H1 (cell line): ENCODE data around the gene HACD4. TPM values are rescaled to one million over a fixed set of nuclear protein-coding genes. Genes with fewer than 3 reads are reported as not detected.

Experiments
- CTCF ChIA-PET: fragments of 300-600 bp; sonication (Branson Sonifier 250); formaldehyde crosslinking; loops from one replicate; lab custom pipeline; 2021; ENCODE audit not compliant: partially characterized antibody; lab: Charles Lee
- POLR2A ChIA-PET: fragments of 300-600 bp; sonication (Branson Sonifier 250); formaldehyde crosslinking; loops from one replicate; lab custom pipeline; 2021; ENCODE audit warnings: inconsistent platforms; ENCODE audit not compliant: partially characterized antibody; lab: Charles Lee
- DNase-seq, 2 experiments: peaks; one replicate each; pipeline versions ENCODE4 v3.0.0 to v3.0.0-alpha.2; 2010 to 2022; ENCODE audit warnings: low spot score in 2 of 2, low read depth in 1 of 2, mixed read lengths in 1 of 2
- FAIRE-seq: peaks from 2 replicates; lab custom pipeline; 2011; peaks lifted over from hg19 to GRCh38; lab: Jason Lieb, UNC
- H2AFZ ChIP-seq: 2 replicates; pipeline ENCODE4 v1.8.1; 2012; ENCODE audit warnings: low read length, inconsistent platforms
- H2AK5ac ChIP-seq: 2 replicates; pipeline ENCODE4 v1.6.1; 2013; ENCODE audit warnings: low read depth, low read length
- H2BK120ac ChIP-seq: replicated peaks from 2 replicates; pipeline ENCODE3; 2013; ENCODE audit warnings: low read depth, low read length, inconsistent platforms
- H2BK12ac ChIP-seq: 2 replicates; pipeline ENCODE4 v1.6.1; 2013; ENCODE audit warnings: low read depth, low read length
- H2BK15ac ChIP-seq: 2 replicates; pipeline ENCODE4 v1.6.1; 2013; ENCODE audit warnings: low read length
- H2BK20ac ChIP-seq: 2 replicates; pipeline ENCODE4 v1.6.1; 2013; ENCODE audit warnings: low read length
- H2BK5ac ChIP-seq: 2 replicates; pipeline ENCODE4 v1.6.1; 2013; ENCODE audit warnings: low read depth, low read length
- H3K14ac ChIP-seq: 2 replicates; pipeline ENCODE4 v1.6.1; 2013; ENCODE audit warnings: inconsistent platforms; ENCODE audit not compliant: insufficient read length
- H3K18ac ChIP-seq: 2 replicates; pipeline ENCODE4 v1.6.1; 2013; ENCODE audit warnings: low read length; ENCODE audit errors: extremely low read depth
- H3K23ac ChIP-seq: 2 replicates; pipeline ENCODE4 v1.6.1; 2013; ENCODE audit warnings: inconsistent platforms; ENCODE audit not compliant: insufficient read length
- H3K23me2 ChIP-seq: 2 replicates; pipeline ENCODE4 v1.6.1; 2013; ENCODE audit warnings: low read depth, low read length
- H3K27ac ChIP-seq: 2 replicates; pipeline ENCODE4 v1.6.1; 2011; ENCODE audit warnings: low read depth, low read length, inconsistent platforms
- H3K27me3 ChIP-seq, 4 experiments: replicated peaks in 1 of 4; 1 replicate in 1 of 4; 2 replicates in 3 of 4; pipeline versions ENCODE4 v1.6.1 to v1.8.1; 2011 to 2013; ENCODE audit warnings: low read length in 3 of 4, mild to moderate bottlenecking in 3 of 4, inconsistent platforms in 2 of 4, mixed read lengths in 2 of 4, moderate library complexity in 1 of 4; ENCODE audit not compliant: control insufficient read depth in 3 of 4, insufficient read depth in 3 of 4; ENCODE audit errors: extremely low read depth in 1 of 4
- H3K36me3 ChIP-seq, 4 experiments: 2 replicates each; pipeline versions ENCODE4 v1.6.1 to v1.8.1; 2011 to 2013; ENCODE audit warnings: mild to moderate bottlenecking in 4 of 4, low read length in 3 of 4, moderate library complexity in 2 of 4, control low read depth in 1 of 4, inconsistent platforms in 1 of 4; ENCODE audit not compliant: insufficient read depth in 4 of 4, control insufficient read depth in 2 of 4
- H3K4ac ChIP-seq: replicated peaks from 2 replicates; pipeline ENCODE3; 2013; ENCODE audit warnings: low read length, low read depth, mixed read lengths, inconsistent platforms; ENCODE audit not compliant: insufficient read length
- H3K4me1 ChIP-seq, 4 experiments: replicated peaks in 1 of 4; 1 replicate in 1 of 4; 2 replicates in 3 of 4; pipeline versions ENCODE4 v1.6.1 to v1.8.1; 2011 to 2013; ENCODE audit warnings: low read length in 3 of 4, inconsistent platforms in 2 of 4, mixed read lengths in 1 of 4; ENCODE audit not compliant: insufficient read depth in 4 of 4, control insufficient read depth in 3 of 4
- H3K4me2 ChIP-seq, 2 experiments: 2 replicates each; pipeline versions ENCODE4 v1.6.1 to v1.8.1; 2011 to 2013; ENCODE audit warnings: low read depth in 2 of 2, low read length in 2 of 2, control low read depth in 1 of 2, inconsistent platforms in 1 of 2, mild to moderate bottlenecking in 1 of 2; ENCODE audit not compliant: insufficient read depth in 1 of 2
- H3K4me3 ChIP-seq, 4 experiments: fragments of 200-600, 300-600 bp in 1 of 4; sonication (generic), shearing (Covaris generic), sonication (Bioruptor Twin) in 1 of 4; 2 replicates each; pipeline versions ENCODE4 v1.5.1 to v1.8.1; 2011 to 2016; ENCODE audit warnings: low read length in 4 of 4, low read depth in 3 of 4, control low read depth in 2 of 4, inconsistent platforms in 2 of 4, mild to moderate bottlenecking in 2 of 4, mixed read lengths in 1 of 4, moderate library complexity in 1 of 4; ENCODE audit not compliant: insufficient read depth in 2 of 4; ENCODE audit errors: extremely low read depth in 1 of 4
- H3K56ac ChIP-seq: replicated peaks from 2 replicates; pipeline ENCODE3; 2013; ENCODE audit warnings: low read depth, mild to moderate bottlenecking, mixed read lengths, low read length, inconsistent platforms; ENCODE audit not compliant: insufficient read length
- H3K79me1 ChIP-seq: 2 replicates; pipeline ENCODE4 v1.6.1; 2013; ENCODE audit warnings: low read depth, low read length, control low read depth
- H3K79me2 ChIP-seq, 2 experiments: 2 replicates each; pipeline versions ENCODE4 v1.6.1 to v1.8.1; 2012 to 2013; ENCODE audit warnings: low read length in 2 of 2, mild to moderate bottlenecking in 2 of 2, inconsistent platforms in 1 of 2; ENCODE audit not compliant: insufficient read depth in 2 of 2, control insufficient read depth in 1 of 2
- H3K9ac ChIP-seq, 4 experiments: replicated peaks in 1 of 4; 1 replicate in 1 of 4; 2 replicates in 3 of 4; pipeline versions ENCODE4 v1.6.1 to v1.8.1; 2011 to 2013; ENCODE audit warnings: low read depth in 3 of 4, low read length in 3 of 4, control low read depth in 2 of 4, mild to moderate bottlenecking in 2 of 4, moderate library complexity in 2 of 4, inconsistent platforms in 1 of 4; ENCODE audit errors: extremely low read depth in 1 of 4
- H3K9me3 ChIP-seq, 2 experiments: 2 replicates each; pipeline versions ENCODE4 v1.6.1 to v1.8.1; 2012 to 2013; ENCODE audit warnings: mild to moderate bottlenecking in 2 of 2, moderate library complexity in 2 of 2, control low read depth in 1 of 2, inconsistent platforms in 1 of 2, low read depth in 1 of 2, low read length in 1 of 2, mixed read lengths in 1 of 2; ENCODE audit not compliant: insufficient read depth in 2 of 2
- H4K20me1 ChIP-seq, 2 experiments: replicated peaks in 1 of 2; 2 replicates each; pipeline versions ENCODE3 to v1.8.1; 2011 to 2013; ENCODE audit warnings: inconsistent platforms in 2 of 2, low read length in 2 of 2, mild to moderate bottlenecking in 1 of 2; ENCODE audit not compliant: insufficient read depth in 2 of 2, control insufficient read depth in 1 of 2
- H4K5ac ChIP-seq: 2 replicates; pipeline ENCODE4 v1.6.1; 2013; ENCODE audit warnings: low read length, low read depth, mixed read lengths, inconsistent platforms; ENCODE audit not compliant: insufficient read length
- H4K8ac ChIP-seq: 2 replicates; pipeline ENCODE4 v1.8.0; 2013; ENCODE audit warnings: mild to moderate bottlenecking, moderate library complexity, low read length, inconsistent platforms; ENCODE audit not compliant: insufficient read depth; ENCODE audit errors: extremely low read depth
- H4K91ac ChIP-seq: replicated peaks from 2 replicates; pipeline ENCODE3; 2013; ENCODE audit warnings: low read length, mixed read lengths, inconsistent platforms; ENCODE audit not compliant: insufficient read length
- CHD1 ChIP-seq: IDR thresholded peaks from 2 replicates; pipeline ENCODE4 v1.6.1; 2012; ENCODE audit warnings: low read depth, low read length, improper control_type of control experiment
- CTBP2 ChIP-seq: IDR thresholded peaks from 2 replicates; pipeline ENCODE4 v1.7.0; 2011; ENCODE audit warnings: borderline replicate concordance, mild to moderate bottlenecking, moderate library complexity, mixed read lengths, low read length; ENCODE audit not compliant: insufficient read depth, insufficient read length
- EZH2 ChIP-seq: fragments of 200-600 bp; sonication (generic); IDR thresholded peaks from 2 replicates; pipeline ENCODE4 v1.7.1; 2012; ENCODE audit warnings: low read depth, mild to moderate bottlenecking, moderate library complexity, low read length, inconsistent platforms; ENCODE audit not compliant: severe bottlenecking
- GTF2F1 ChIP-seq: IDR thresholded peaks from 2 replicates; pipeline ENCODE4 v1.6.1; 2012; ENCODE audit warnings: low read depth, low read length, improper control_type of control experiment, borderline replicate concordance
- JUND ChIP-seq: IDR thresholded peaks from 2 replicates; pipeline ENCODE4 v1.6.1; 2011; ENCODE audit warnings: mild to moderate bottlenecking, improper control_type of control experiment, low read length
- KDM5A ChIP-seq: fragments of 200-600 bp; IDR thresholded peaks from 2 replicates; pipeline ENCODE4 v1.7.1; 2012; ENCODE audit warnings: mild to moderate bottlenecking, low read length, inconsistent platforms, mixed read lengths
- MAFK ChIP-seq: IDR thresholded peaks from 2 replicates; pipeline ENCODE4 v1.6.1; 2012; ENCODE audit warnings: low read depth, mild to moderate bottlenecking, improper control_type of control experiment, low read length
- NANOG ChIP-seq: IDR thresholded peaks from 2 replicates; pipeline ENCODE4 v1.6.1; 2011; ENCODE audit warnings: low read length, low read depth, mild to moderate bottlenecking, inconsistent platforms; ENCODE audit not compliant: insufficient read depth, poor library complexity, severe bottlenecking
- RAD21 ChIP-seq, 2 experiments: IDR thresholded peaks in 1 of 2; conservative IDR thresholded peaks in 1 of 2; 2 replicates each; pipeline ENCODE4 v1.6.1; 2011; ENCODE audit warnings: low read depth in 2 of 2, low read length in 2 of 2, improper control_type of control experiment in 1 of 2, inconsistent platforms in 1 of 2, mild to moderate bottlenecking in 1 of 2, moderate library complexity in 1 of 2
- SAP30 ChIP-seq: fragments of 300-600 bp; sonication (generic); IDR thresholded peaks from 2 replicates; pipeline ENCODE4 v1.7.1; 2012; ENCODE audit warnings: low read length, moderate library complexity, mild to moderate bottlenecking, inconsistent platforms; ENCODE audit not compliant: insufficient read depth, insufficient replicate concordance
- SP1 ChIP-seq: IDR thresholded peaks from 2 replicates; pipeline ENCODE4 v1.6.1; 2011; ENCODE audit warnings: low read depth, low read length
- SUZ12 ChIP-seq: fragments of 200-600 bp; sonication (generic); IDR thresholded peaks from 2 replicates; pipeline ENCODE4 v1.6.1; 2012; ENCODE audit warnings: mild to moderate bottlenecking, inconsistent platforms, low read length, moderate library complexity, mixed read lengths
- TCF12 ChIP-seq: IDR thresholded peaks from 2 replicates; pipeline ENCODE4 v1.6.1; 2011; ENCODE audit warnings: low read depth, mild to moderate bottlenecking, low read length
- ZNF274 ChIP-seq: IDR thresholded peaks from 2 replicates; pipeline ENCODE4 v1.7.0; 2012; ENCODE audit warnings: low read length, borderline replicate concordance; ENCODE audit errors: extremely low read depth
- WGBS, 2 experiments: shearing (Covaris generic) in 1 of 2; methylation state at CpG; one replicate each; pipeline versions ENCODE4 v1.1.6 to v1.1.7; 2013 to 2015; ENCODE audit warnings: low lambda C conversion rate in 2 of 2, mixed read lengths in 2 of 2, inconsistent platforms in 1 of 2, low coverage in 1 of 2, missing lambda C conversion rate in 1 of 2; ENCODE audit not compliant: insufficient replicate concordance in 2 of 2, insufficient coverage in 1 of 2, insufficient read length in 1 of 2; ENCODE audit errors: extremely low coverage in 1 of 2, missing lambda C conversion rate in 1 of 2; 5-methylcytosine and 5-hydroxymethylcytosine counted together
- polyA plus RNA-seq, 7 experiments: library from polyadenylated mRNA; depleted of rRNA in 3 of 7; stranded (reverse) in 5 of 7; unstranded in 2 of 7; fragments of >200 nt in 5 of 7; fragments of 200-250 nt in 2 of 7; gene quantifications; 1 replicate in 5 of 7; 2 replicates in 1 of 7; 4 replicates in 1 of 7; pipeline versions ENCODE4 v1.2.1 to v1.2.3, GENCODE V29; 2011 to 2013; ENCODE audit warnings: missing spikeins in 2 of 7, mixed read lengths in 2 of 7
- total RNA-seq: library from RNA; stranded (reverse); fragmentation: NEBNext Ultra II Directional; extraction: Animal tissue kit (Norgen Biotek cat#: 25700); gene quantifications from 2 replicates; pipeline ENCODE4 v1.2.1, GENCODE V29; 2021

Gene HACD4
- total and polyA plus RNA-seq, 2 of the 8 experiments (the other 6 are each of a cell fraction or from before 2014, with no cell fraction given): 0.65 to 0.86 TPM

DNA sequence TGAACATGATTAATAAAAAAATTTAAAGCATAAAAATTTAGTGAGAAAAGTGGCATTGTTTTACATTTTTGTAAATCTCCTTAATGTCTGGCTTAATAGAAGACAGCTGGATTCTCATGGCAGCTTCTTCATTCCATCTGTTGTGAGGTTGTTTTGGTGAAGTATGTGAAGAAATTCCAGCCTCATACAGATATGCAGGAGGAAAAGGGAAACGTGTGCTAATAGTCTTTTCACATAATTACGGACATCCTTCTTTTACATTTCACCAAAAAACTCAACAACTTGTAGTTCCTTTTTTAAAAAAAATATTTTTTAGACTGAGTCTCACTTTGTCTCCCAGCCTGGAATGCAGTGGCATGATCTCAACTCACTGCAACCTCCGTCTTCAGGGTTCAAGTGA is 46.9 kb downstream of the HACD4 start:
- Histone ChIP-seq H4K8ac (no peak overlapping the region), H3K27ac (no peak overlapping the region), H3K18ac (no peak overlapping the region), H3K4me3 (no peak overlapping the region), H3K9me3 (no peaks in the 10 kb centered on the region), H3K14ac (no peak overlapping the region), H3K9ac (no peak overlapping the region), H4K5ac (no peak overlapping the region), H3K79me2 (no peaks in the 10 kb centered on the region), H3K56ac (no peak overlapping the region), H2AK5ac (no peak overlapping the region), H2BK5ac (no peak overlapping the region), H3K4me2 (no peak overlapping the region), H2AFZ (no peak overlapping the region), H2BK20ac (no peak overlapping the region), H3K23me2 (no peaks in the 10 kb centered on the region), H3K27me3 (no peaks in the 10 kb centered on the region), H3K36me3 (peaks cover 0 to 18% (median 0%) of the 10 kb centered on the region in 4 experiments; a peak in 3 of 8 replicates), H4K20me1 (no peaks in the 10 kb centered on the region), H3K23ac (no peak overlapping the region), H2BK120ac (no peak overlapping the region), H3K79me1 (no peaks in the 10 kb centered on the region), H3K4ac (no peak overlapping the region), H3K4me1 (peaks cover 0 to 2% (median 0%) of the 10 kb centered on the region in 4 experiments; a peak in 1 of 7 replicates), H2BK15ac (no peak overlapping the region), H2BK12ac (no peak overlapping the region), H4K91ac (no peak overlapping the region)
- ChIA-PET POLR2A (no interaction called here), CTCF (no interaction called here)
- no peak for FAIRE-seq
- WGBS, 2 experiments: 93 to 100% methylated on average over 1 to 3 of the region's 3 CpGs
- DNase-seq: no peak
- TF ChIP-seq SP1 (no peak), CHD1 (no peak), EZH2 (no peak), CTBP2 (no peak), NANOG (no peak), GTF2F1 (no peak), SAP30 (no peak), JUND (no peak), ZNF274 (no peak), MAFK (no peak), TCF12 (no peak), RAD21 (IDR thresholded peaks at IDR 0.05 in 1 of 2, conservative IDR thresholded peaks at IDR 0.05 in 1 of 2; ENCODE audit: low read depth in 2 of 2, low read length in 2 of 2) (no peak), SUZ12 (no peak), KDM5A (no peak)
